ENCODE measurements around the gene SELENOS. TPM values are rescaled to one million over a fixed set of nuclear protein-coding genes. Genes with fewer than 3 reads are reported as not detected.

The SELENOS gene
- total RNA-seq, 4 donors from 2014 or later: 39.8 to 88.3 (median 50.2) TPM

DNA sequence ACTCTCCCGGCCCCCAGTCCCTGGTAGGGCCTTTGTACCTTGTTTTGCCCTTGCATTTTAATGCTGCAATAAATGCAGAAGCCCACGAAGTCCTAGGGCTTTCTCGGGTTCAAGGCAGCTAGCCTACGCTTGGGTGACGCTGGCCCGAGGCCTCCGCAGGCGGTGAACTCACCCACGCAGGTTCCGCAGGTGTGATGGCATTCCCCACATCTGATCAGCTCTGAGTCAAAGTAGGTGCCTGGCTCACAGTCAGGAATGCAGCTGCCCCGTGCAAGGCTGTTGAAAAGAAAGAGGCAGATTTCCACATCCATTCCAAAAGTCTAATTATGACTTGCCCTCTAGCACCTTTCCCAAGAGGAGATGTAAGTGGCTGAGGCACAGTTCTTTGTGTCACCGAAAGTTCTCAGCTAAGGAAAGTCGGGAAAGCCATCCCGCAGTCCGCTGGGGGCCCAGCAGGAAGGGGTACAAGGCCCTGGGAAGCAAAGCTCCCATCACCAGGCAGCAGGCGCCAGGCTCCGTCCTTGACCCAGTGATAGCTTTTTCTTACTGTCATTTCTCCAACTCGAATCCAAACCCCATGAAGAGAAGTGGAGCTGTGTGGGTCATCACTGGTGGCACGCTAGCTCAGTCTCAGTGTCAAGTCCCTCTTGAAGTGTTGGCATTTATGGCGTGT lies 41.0 kb upstream of the SELENOS start:
- peaks cover 2% of the 10 kb centered on the region for H3K4me1 ChIP-seq
- no peak for DNase-seq (ENCODE audit: low spot score in 2 of 2)
- WGBS: 72% methylated on average over 12 of the region's 20 CpGs
- peaks cover 10% of the 10 kb centered on the region for H3K27me3 ChIP-seq
- H3K36me3 ChIP-seq: no peaks in the 10 kb centered on the region
- H3K4me3 ChIP-seq: no peak overlapping the region
- no peak overlapping the region for H3K27ac ChIP-seq
- TF ChIP-seq EP300 (IDR thresholded peaks at IDR 0.05) (no peak), CTCF (IDR thresholded peaks at IDR 0.05) (no peak), POLR2AphosphoS5 (IDR thresholded peaks at IDR 0.05) (no peak), POLR2A (IDR thresholded peaks at IDR 0.05) (no peak)
- H3K9me3 ChIP-seq: no peaks in the 10 kb centered on the region

GRCh38 chr15:101317336-101317872 lies 40.1 kb upstream of the SELENOS start:
- no peak overlapping the region for H3K4me3 ChIP-seq
- no peak for TF ChIP-seq EP300 (IDR thresholded peaks at IDR 0.05)
- no peak for TF ChIP-seq CTCF (IDR thresholded peaks at IDR 0.05)
- no peak for TF ChIP-seq POLR2AphosphoS5 (IDR thresholded peaks at IDR 0.05)
- TF ChIP-seq POLR2A (IDR thresholded peaks at IDR 0.05): no peak
- 85% methylated on average over 6 of the region's 6 CpGs for WGBS

DNA sequence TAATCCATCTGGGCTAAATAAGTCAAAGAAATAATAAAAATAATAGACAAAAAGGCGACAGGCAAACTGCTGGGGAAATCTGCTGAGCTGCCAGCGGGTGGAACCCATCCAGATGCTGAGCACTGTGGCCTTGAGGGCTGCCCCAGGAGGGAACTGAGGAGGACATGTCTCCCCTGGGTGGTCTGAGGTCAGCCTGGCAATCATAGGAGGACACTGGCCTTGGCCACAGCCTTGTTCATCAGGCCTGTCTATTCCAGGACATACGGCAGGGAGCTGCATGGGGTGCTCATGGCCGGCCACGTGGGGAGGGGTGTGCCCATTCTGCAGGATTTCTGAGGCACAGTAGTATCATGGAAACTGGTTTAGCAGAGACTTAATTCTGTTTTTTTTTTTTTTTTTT lies 39.2 kb upstream of the SELENOS start:
- DNase-seq (ENCODE audit: low spot score in 2 of 2): no peak
- Histone ChIP-seq H3K9me3 (no peaks in the 10 kb centered on the region), H3K4me1 (peaks cover 2% of the 10 kb centered on the region), H3K36me3 (no peaks in the 10 kb centered on the region), H3K4me3 (no peak overlapping the region), H3K27ac (no peak overlapping the region), H3K27me3 (peaks cover 10% of the 10 kb centered on the region)
- TF ChIP-seq CTCF (IDR thresholded peaks at IDR 0.05) (no peak), POLR2A (IDR thresholded peaks at IDR 0.05) (no peak), POLR2AphosphoS5 (IDR thresholded peaks at IDR 0.05) (no peak), EP300 (IDR thresholded peaks at IDR 0.05) (no peak)
- 75% methylated on average over 5 of the region's 5 CpGs for WGBS

More at GRCh38 chr15:101317336-101317872, 40.1 kb upstream of the SELENOS start:
- no peaks in the 10 kb centered on the region for H3K9me3 ChIP-seq
- DNase-seq (ENCODE audit: low spot score in 2 of 2): no peak
- no peaks in the 10 kb centered on the region for H3K36me3 ChIP-seq
- H3K4me1 ChIP-seq: peaks cover 2% of the 10 kb centered on the region
- H3K27me3 ChIP-seq: peaks cover 10% of the 10 kb centered on the region
- no peak overlapping the region for H3K27ac ChIP-seq

GRCh38 chr15:101315736-101316135 lies 38.5 kb upstream of the SELENOS start:
- WGBS: 49% methylated on average over 5 of the region's 10 CpGs
- Histone ChIP-seq H3K36me3 (no peaks in the 10 kb centered on the region), H3K27me3 (peaks cover 6% of the 10 kb centered on the region), H3K9me3 (no peaks in the 10 kb centered on the region), H3K27ac (no peak overlapping the region), H3K4me3 (no peak overlapping the region), H3K4me1 (peaks cover 2% of the 10 kb centered on the region)
- peak in 1 of 2 donors; percentile 69 for DNase-seq (ENCODE audit: low spot score in 2 of 2)
- TF ChIP-seq CTCF (IDR thresholded peaks at IDR 0.05): no peak
- no peak for TF ChIP-seq EP300 (IDR thresholded peaks at IDR 0.05)
- no peak for TF ChIP-seq POLR2AphosphoS5 (IDR thresholded peaks at IDR 0.05)
- TF ChIP-seq POLR2A (IDR thresholded peaks at IDR 0.05): no peak

DNA sequence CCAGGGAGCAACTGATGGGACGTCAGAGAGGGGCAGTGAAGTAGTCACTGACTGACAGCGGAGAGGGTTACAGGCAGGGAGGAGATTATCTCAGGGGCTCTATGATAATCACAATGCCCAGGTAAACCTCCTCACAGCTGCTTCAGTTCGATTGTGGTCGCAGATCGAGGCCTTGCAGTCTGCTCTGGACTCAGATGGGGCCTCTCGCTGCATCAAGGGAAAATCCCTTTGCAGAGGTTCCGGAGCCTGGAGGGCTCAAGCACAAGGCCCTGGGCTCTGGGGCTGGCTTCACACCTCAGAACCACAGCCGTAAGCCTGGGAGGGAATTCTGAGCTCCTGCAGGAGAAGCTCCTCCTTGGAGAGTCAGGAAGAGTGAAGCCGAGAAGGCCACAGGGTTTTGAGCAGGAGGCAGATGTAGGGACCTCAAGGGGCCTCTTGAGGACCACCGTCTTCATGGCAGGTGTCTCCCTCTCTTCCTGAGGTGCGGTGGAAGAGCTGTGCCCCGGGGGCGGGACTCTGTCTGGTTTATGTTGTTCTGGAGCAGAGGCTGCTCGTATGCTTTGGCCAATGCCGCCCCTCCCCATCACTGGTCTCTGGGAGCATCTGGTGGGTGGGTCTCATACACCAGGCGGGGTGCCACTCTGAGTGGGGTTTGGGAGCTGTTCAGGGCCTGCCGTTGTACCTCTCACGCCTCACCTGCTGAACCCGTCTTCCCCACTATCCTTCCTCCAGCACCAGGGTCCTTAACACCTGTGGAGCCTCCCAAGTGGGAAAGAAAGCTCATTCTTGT lies 37.2 kb upstream of the SELENOS start:
- no peak overlapping the region for H3K4me3 ChIP-seq
- H3K4me1 ChIP-seq: peaks cover 2% of the 10 kb centered on the region
- no peak overlapping the region for H3K27ac ChIP-seq
- peak in 1 of 2 donors; percentile 36 for DNase-seq (ENCODE audit: low spot score in 2 of 2)
- H3K27me3 ChIP-seq: peaks cover 2% of the 10 kb centered on the region
- no peaks in the 10 kb centered on the region for H3K36me3 ChIP-seq
- no peak for TF ChIP-seq EP300 (IDR thresholded peaks at IDR 0.05)
- TF ChIP-seq POLR2A (IDR thresholded peaks at IDR 0.05): no peak
- no peak for TF ChIP-seq POLR2AphosphoS5 (IDR thresholded peaks at IDR 0.05)
- no peak for TF ChIP-seq CTCF (IDR thresholded peaks at IDR 0.05)
- WGBS: 84% methylated on average over 14 of the region's 19 CpGs
- no peaks in the 10 kb centered on the region for H3K9me3 ChIP-seq

Data from suprapubic skin (tissue), 4 donors.